ENCODE measurements around the gene TSPOAP1. TPM values are rescaled to one million over a fixed set of nuclear protein-coding genes. Genes with fewer than 3 reads are reported as not detected.

Gene TSPOAP1
- total RNA-seq, 1 donor from 2014 or later, result 21.0 TPM

- peak overlapping the region; percentile 92 for H3K27ac ChIP-seq
- H3K4me3 ChIP-seq, result peak overlapping the region; percentile 45
- H3K27me3 ChIP-seq, result no peaks in the 10 kb centered on the region
- TF ChIP-seq CTCF (IDR thresholded peaks at IDR 0.05), result no peak
- peak; percentile 27 for DNase-seq
- intact Hi-C loops (cut with DNase I), result no loop called here
- H3K36me3 ChIP-seq, result peaks cover 1% of the 10 kb centered on the region
- no peak for ATAC-seq
- no peaks in the 10 kb centered on the region for H3K9me3 ChIP-seq
- peaks cover 38% of the 10 kb centered on the region for H3K4me1 ChIP-seq
Observed at GRCh38 chr17:58339755-58340404, 11.3 kb upstream of the TSPOAP1 start.

DNA sequence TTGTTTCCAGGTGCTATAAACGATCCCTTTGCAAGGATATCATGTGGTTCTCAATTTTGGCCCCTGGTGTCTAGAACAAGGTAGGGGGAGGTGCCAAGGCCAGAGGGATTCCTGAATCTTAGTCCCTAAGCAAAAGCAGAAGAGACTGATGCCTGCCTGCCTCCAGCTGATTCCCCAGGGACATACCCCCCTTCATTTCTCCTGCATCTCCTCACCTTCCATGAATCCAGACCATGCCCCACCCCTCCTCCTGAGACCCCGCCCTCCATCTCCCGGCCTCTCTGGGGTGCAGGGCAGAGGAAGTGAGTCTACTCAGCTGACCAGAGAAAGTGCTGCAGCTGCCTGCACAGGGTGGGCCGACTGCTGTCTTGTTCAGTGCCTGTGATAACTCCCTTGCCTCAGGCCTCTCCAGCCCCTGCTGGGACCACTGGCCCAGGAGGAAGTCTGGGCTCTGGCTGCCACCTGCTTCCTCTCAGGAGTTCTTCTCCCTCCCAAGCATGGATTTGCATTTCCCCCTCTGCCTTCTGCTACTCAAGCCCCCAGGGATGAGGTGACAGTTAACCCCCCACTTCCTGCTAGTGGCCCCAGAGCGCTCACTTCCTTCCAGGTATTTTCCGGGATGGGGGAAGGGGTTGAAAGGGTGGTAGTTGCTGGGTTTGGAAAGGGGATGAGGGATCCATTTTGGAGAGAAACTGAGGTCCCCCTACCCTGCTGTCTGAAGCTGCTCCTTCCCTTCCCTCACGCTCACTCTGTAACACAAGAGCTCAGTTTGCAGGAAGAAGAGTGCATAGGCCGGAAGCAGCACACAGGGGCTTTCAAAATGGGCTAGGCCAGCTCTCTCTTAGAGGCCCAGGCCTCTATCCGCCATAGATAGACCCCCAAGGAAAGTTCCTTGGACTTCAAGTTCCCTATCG is 10.5 kb upstream of the TSPOAP1 start:
- peak overlapping the region; percentile 45 for H3K4me3 ChIP-seq
- intact Hi-C loops (cut with DNase I), result no loop called here

GRCh38 chr17:58338454-58338840 is 9.9 kb upstream of the TSPOAP1 start:
- peaks cover 42% of the 10 kb centered on the region for H3K4me1 ChIP-seq
- no peaks in the 10 kb centered on the region for H3K36me3 ChIP-seq
- peak; percentile 2 for ATAC-seq
- intact Hi-C loops (cut with DNase I), result no loop called here
- DNase-seq, result no peak
- H3K4me3 ChIP-seq, result peak overlapping the region; percentile 43
- H3K27ac ChIP-seq, result peak overlapping the region; percentile 92
- H3K27me3 ChIP-seq, result no peaks in the 10 kb centered on the region
- H3K9me3 ChIP-seq, result no peaks in the 10 kb centered on the region
- no peak for TF ChIP-seq CTCF (IDR thresholded peaks at IDR 0.05)

More for the DNA sequence above, 10.5 kb upstream of the TSPOAP1 start:
- DNase-seq (peak; percentile 85), ATAC-seq (peak; percentile 76)
- Histone ChIP-seq H3K27me3 (no peaks in the 10 kb centered on the region), H3K36me3 (no peaks in the 10 kb centered on the region), H3K27ac (peak overlapping the region; percentile 92), H3K4me1 (peaks cover 42% of the 10 kb centered on the region), H3K9me3 (no peaks in the 10 kb centered on the region)
- no peak for TF ChIP-seq CTCF (IDR thresholded peaks at IDR 0.05)

- DNase-seq (peak; percentile 92), ATAC-seq (peak; percentile 89)
- Histone ChIP-seq H3K27ac (peak overlapping the region; percentile 92), H3K9me3 (no peaks in the 10 kb centered on the region), H3K4me3 (peak overlapping the region; percentile 43), H3K27me3 (no peaks in the 10 kb centered on the region), H3K4me1 (peaks cover 42% of the 10 kb centered on the region), H3K36me3 (no peaks in the 10 kb centered on the region)
- no peak for TF ChIP-seq CTCF (IDR thresholded peaks at IDR 0.05)
- intact Hi-C loops (cut with DNase I), result no loop called here
Observed at GRCh38 chr17:58337600-58338453, 9.2 kb upstream of the TSPOAP1 start.

- intact Hi-C loops (cut with DNase I), result no loop called here
- Histone ChIP-seq H3K27ac (peak overlapping the region; percentile 92), H3K36me3 (no peaks in the 10 kb centered on the region), H3K27me3 (no peaks in the 10 kb centered on the region), H3K9me3 (no peaks in the 10 kb centered on the region), H3K4me3 (peak overlapping the region; percentile 43), H3K4me1 (peaks cover 42% of the 10 kb centered on the region)
- TF ChIP-seq CTCF (IDR thresholded peaks at IDR 0.05), result no peak
- peak; percentile 62 for DNase-seq
- no peak for ATAC-seq
Observed at GRCh38 chr17:58337210-58337599, 8.6 kb upstream of the TSPOAP1 start.
